ENCODE results near the gene MYH7.
"Not testable (repeated sequence)": the region's sequence is repeated elsewhere in the genome, so short reads cannot be mapped to it uniquely, and the experiment has no call there.

Gene MYH7

DNA sequence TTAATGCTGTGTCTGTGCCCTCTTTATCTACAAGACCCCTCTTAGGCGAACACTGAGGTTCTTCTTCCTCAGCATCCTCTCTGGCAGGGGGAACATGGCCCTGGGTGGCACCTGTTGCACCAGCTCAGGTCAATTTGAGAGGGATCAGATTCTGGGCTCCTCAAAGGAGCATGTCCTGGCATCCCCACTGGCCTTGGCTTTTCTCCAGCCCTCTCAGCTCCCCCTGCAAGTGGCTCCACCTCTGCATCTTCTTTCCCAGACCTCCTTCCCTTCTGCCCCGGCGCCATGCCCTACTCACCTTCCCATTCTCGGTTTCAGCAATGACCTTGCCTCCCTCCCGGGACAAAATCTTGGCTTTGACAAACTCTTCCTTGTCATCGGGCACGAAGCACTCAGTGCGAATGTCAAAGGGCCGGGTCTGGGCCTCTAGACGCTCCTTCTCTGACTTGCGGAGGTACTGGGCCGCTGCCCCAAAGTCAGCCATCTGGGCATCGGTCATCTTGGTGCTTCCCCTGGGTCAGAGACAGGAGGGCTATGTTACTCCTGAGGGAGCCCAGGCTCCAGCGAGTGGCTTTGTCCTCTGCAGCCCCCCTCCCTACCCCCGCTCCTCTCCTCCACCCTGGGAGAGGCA is 28.6 kb downstream of the MYH7 start:
- DNase-seq, result no peak

DNA sequence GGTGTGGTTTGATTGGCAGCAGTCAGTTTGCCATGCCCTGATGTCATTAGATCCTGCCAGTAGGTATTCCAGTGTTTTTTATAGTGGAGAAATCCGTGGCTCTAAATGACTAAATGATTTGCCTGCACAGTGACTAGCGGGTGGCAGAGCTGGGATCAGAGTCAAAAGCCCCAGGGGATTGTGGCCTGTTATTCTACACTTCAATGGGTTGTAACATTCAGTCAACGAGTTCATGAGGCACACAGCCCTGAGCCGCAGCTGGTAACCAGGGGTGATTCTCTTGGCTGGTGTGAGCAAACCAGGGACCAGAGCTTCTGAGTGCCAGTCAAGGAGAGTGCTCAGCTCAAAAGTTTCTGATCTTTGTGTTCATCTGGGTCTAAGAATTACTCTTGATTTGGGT is 29.2 kb downstream of the MYH7 start:
- no peak for DNase-seq

DNA sequence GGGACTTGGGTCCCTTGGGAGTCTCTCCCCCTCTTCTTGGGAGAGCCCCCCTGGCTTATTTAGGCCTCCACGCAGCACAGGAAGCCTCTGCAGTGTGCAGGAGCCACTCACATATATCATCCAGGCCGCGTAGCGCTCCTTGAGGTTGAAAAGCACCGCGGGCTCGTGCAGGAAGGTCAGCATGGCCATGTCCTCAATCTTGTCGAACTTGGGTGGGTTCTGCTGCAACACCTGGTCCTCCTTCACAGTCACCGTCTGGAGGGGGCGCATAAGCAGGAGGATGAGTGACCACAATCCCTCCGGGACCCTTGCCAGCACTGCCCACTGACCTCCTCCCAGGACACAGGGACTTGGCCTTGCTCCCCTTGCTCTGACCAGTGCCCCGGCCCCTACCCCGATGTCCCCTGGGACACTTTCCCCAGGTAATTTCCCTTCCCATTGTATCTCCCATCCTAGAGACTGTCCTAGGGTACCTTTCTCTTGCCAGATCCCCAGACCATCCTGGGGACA is 29.9 kb downstream of the MYH7 start:
- DNase-seq, result no peak

GRCh38 chr14:23405096-23405495 is 30.4 kb downstream of the MYH7 start:
- no peak for DNase-seq

DNA sequence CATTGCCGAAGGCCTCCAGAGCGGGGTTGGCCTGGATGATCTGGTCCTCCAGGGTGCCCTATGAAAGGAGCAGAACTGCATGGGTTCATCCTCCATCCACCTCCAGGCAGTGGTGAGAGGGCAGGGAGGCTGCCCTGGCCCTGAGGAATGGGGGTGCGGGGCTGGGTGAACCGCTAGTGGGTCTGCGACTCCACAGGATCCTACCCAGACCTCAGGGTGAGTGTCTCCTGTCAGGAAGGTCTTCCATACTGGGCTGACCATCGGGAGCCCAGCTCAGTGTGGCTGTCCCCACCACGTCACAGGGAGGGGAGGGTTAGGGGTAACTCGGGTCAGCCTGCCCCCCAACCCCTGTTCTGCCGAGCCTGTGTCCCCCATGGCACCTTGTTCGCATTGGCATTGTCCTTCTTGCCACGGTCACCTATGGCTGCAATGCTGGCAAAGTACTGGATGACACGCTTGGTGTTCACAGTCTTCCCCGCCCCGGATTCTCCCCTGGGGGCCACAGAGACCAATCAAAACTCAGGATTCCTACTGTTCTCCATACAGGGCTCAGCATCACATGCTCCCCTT is 31.0 kb downstream of the MYH7 start:
- no peak for DNase-seq

GRCh38 chr14:23403908-23404307 is 31.6 kb downstream of the MYH7 start:
- DNase-seq, result no peak

DNA sequence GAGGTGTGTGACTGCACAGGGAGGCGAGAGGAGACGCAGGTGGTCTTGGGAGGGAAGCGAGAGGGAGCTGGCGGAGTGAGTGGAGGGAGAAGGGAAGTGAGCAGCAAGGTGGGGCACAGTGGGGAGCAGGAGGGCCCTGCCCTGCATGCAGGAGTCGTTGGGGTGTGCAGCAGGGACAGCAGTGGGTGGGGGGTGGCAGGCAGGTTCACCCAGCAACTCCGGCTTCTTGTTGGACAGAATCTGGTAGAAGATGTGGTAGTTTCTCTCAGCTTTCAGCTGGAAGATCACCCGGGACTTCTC is 32.4 kb downstream of the MYH7 start:
- DNase-seq, result no peak

DNA sequence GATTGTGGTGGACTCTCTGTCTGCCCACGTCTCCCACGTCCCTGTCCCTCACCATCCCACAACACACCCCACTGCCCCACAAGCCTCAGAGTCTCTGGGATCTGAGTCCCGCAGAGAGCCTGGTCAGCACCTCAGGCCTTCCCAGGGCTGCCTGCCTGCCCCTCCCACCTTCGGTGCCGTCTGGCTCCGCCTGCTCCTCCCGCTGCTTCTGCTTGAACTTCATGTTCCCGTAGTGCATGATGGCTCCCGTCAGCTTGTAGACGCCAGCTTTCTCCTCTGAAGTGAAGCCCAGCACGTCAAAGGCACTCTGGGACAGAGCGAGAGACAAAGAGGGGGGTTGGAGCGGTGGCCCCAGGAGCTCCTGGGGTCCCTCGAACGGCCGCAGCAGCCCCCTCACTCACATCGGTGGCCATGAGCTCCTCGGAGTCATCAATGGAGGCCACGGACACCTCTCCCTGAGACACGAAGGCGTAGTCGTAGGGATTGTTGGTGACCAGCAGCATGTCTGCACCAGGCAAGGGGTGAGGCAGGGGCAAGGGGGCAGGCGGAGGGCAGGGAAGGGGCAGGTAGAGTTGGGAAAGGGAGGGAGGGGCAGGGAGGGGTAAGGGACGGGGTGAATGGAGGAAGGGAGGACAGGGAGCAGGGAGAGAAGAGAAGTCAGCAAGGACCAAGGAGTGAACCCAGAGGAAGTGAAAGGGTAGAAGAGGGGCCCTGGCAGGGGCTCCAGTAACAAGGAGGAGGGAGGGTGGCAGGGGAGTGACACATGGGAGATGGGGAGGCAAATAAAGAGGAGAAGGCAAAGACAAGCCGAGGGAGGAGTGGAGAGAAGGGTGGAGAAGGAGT is 32.9 kb downstream of the MYH7 start:
- no peak for DNase-seq

- no peak for DNase-seq
Measured at GRCh38 chr14:23401291-23401690, 34.2 kb downstream of the MYH7 start.

DNA sequence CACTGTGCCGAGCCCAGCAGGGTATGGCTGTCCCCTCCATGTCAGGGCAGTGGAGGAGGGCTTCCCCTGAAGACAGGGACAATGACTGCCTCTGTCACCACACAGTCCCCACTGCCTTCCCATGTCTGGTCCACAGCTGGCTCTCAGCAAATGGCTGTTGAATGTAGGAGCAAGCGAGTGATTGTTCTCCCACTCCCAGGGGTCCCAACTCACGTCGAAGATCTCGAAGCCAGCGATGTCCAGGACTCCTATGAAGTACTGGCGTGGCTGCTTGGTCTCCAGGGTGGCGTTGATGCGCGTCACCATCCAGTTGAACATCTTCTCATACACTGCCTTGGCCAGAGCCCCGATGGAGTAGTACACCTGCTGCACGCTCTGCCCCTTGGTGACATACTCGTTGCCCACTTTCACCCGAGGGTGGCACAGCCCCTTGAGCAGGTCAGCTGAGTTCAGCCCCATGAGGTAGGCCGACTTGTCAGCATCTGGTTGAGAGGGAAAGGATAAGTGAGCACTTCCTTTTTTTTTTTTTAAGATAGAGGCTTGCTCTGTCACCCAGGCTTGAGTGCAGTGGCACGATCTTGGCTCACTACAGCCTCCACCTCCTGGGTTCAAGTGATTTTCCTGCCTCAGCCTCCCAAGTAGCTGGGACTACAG is 34.8 kb downstream of the MYH7 start:
- DNase-seq, result not testable (repeated sequence)

DNA sequence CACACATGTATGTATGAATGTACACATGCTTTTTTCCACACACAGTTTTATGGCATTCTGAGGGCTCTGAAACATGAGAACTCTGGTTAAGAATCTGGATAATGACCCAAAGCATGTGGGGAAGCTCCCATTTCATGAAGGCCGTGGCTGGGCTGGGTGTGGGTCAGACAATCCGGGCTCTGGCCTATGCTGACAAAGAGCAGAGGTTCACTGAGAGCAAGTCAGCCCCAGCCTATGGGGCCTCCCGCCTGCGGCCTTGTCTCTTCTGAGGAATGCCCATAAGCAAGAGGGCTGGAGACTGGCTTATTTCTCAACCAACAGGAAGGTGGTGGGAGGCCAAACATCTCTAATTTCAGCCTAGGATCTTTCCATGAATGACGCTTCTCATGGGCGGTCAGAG is 35.9 kb downstream of the MYH7 start:
- no peak for DNase-seq

GRCh38 chr14:23399136-23399535 is 36.3 kb downstream of the MYH7 start:
- no peak for DNase-seq

GRCh38 chr14:23398348-23398747 is 37.1 kb downstream of the MYH7 start:
- DNase-seq, result no peak

GRCh38 chr14:23396781-23397407 is 38.6 kb downstream of the MYH7 start:
- DNase-seq, result no peak

- no peak for DNase-seq
Measured at GRCh38 chr14:23396126-23396525, 39.3 kb downstream of the MYH7 start.

DNA sequence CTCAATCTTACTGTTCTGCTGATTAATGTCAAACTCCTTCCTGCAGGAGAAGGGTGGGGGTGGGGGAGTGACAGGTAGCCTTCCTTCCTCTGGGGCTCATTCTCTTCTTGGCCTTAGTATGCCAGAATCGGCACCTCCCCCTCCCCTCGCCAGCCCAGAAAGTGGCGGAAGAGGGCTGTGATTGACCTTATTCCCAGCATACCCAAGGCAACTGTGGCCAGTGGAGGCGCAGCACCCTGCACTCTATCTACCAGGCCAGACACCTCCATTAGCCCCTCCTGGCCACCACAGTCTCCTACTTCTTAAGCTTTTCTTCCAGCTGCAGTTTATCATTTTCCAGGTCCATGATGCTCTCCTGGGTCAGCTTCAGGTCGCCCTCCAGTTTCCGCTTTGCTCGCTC is 42.8 kb downstream of the MYH7 start:
- no peak for DNase-seq

GRCh38 chr14:23389871-23390270 is 45.6 kb downstream of the MYH7 start:
- not testable (repeated sequence) for DNase-seq

- no peak for DNase-seq
Measured at GRCh38 chr14:23389396-23389795, 46.1 kb downstream of the MYH7 start.

GRCh38 chr14:23388996-23389395 is 46.5 kb downstream of the MYH7 start:
- no peak for DNase-seq

DNA sequence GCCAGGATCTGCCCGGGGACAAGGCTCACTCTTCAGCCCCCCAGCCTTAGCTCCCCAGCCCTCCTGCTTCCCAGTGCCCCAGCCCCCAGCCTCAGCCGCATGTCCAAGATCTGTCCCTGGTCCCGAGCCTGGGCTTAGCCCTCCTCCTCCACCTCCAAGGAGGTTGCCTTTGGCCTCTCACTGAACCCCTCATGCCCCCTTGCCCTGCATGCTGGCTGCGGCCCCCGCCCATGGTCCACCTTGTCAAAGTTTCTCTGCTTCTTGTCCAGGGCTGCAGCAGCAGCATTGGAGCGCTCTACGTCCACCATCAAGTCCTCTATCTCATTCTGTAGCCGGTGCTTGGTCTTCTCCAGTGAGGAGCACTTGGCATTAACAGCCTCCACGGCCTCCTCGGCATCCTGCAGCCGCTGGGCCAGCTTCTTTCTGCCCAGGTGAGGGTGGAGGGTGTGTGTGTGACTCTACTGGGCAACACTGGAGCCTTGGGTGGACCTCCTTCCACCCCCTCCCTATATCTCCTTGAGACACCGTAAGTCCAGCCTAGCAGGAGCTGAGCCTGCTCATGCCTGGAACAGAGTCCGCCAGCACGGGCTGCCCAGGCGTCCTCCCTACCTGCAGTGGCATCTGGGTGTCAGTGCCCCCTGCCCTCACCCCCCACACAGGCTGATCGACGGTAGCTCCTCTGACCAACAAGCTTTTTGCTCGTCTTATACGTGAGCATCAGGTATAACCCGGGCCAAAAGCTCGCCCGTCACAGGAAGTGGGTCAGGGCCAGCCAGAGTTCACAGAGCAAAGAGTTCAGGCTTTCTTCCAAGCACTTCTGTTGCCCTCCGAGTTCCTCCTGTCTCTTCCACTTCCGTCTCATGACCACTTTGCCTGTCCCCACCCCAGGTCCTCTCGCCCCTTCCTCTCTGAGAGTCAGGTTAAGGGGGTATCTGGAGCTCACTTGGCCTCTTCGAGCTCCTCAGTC is 47.3 kb downstream of the MYH7 start:
- DNase-seq, result no peak

- DNase-seq, result no peak
Measured at GRCh38 chr14:23386999-23387398, 48.5 kb downstream of the MYH7 start.

DNA sequence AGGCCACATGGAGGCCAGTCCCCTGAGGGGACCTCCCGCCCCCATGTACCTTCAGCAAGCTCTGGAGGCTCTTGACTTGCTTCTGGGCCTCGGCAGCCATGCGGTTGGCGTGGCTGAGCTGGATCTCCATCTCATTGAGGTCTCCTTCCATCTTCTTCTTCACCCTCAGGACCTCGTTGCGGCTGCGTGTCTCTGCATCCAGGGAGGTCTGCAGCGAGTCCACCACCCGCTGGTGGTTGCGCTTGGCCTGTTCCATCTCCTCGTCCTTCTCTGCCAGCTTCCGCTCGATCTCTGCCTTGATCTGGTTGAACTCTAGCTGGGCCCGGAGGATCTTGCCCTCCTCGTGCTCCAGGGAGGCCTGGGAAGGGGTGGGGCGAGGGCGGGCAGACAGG is 49.2 kb downstream of the MYH7 start:
- not testable (repeated sequence) for DNase-seq
